ENCODE results near the gene ESAM.

DNA sequence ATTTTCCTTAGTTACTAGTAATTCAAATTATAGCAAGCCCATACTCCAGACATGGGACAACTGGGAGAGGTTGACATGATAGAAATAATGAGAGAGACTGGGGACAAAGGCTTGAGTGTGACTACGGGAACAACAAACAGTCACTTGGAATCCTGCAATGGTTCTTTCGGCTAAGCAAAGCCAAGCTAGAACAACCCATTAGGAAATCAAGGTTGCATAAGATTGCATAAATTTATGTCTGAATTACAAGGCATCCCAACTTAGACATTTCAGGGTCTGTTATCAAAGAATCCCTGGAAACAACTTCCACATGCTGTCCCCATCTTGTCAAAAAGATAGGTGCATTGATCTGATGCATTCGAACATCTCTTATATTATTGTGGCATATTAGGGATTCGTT lies 32.5 kb downstream of the ESAM start:
- TF ChIP-seq, protein P1, sequence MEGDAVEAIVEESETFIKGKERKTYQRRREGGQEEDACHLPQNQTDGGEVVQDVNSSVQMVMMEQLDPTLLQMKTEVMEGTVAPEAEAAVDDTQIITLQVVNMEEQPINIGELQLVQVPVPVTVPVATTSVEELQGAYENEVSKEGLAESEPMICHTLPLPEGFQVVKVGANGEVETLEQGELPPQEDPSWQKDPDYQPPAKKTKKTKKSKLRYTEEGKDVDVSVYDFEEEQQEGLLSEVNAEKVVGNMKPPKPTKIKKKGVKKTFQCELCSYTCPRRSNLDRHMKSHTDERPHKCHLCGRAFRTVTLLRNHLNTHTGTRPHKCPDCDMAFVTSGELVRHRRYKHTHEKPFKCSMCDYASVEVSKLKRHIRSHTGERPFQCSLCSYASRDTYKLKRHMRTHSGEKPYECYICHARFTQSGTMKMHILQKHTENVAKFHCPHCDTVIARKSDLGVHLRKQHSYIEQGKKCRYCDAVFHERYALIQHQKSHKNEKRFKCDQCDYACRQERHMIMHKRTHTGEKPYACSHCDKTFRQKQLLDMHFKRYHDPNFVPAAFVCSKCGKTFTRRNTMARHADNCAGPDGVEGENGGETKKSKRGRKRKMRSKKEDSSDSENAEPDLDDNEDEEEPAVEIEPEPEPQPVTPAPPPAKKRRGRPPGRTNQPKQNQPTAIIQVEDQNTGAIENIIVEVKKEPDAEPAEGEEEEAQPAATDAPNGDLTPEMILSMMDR (IDR thresholded peaks at IDR 0.05): no peak
- no peak for TF ChIP-seq POLR2A (IDR thresholded peaks at IDR 0.05)

All from esophagus squamous epithelium (tissue), 4 donors.